T-cell (primary cell): Measurements from ENCODE around the gene TULP1. TPM values are rescaled to one million over a fixed set of nuclear protein-coding genes. Genes with fewer than 3 reads are reported as not detected.

Experiments
- ATAC-seq, 4 experiments: fragments of 200-7000 bp in 3 of 4; fragments of 150-1000 bp in 1 of 4; cut with Tn5 transposase; replicated peaks in 1 of 4; 1 replicate in 3 of 4; 2 replicates in 1 of 4; pipeline ENCODE4 v1.10.0; 2021; ENCODE audit warnings: moderate library complexity in 3 of 4, mild to moderate bottlenecking in 2 of 4, moderate number of reproducible peaks in 1 of 4
- CTCF ChIA-PET, 2 donors: fragments of 300-600 bp; sonication (Branson Sonifier 250); formaldehyde crosslinking; loops; one replicate each; lab custom pipeline; 2022; ENCODE audit warnings: antibody characterized with exemption in 2 of 2; lab: Charles Lee
- POLR2A ChIA-PET, 2 donors: fragments of 300-600 bp; sonication (Branson Sonifier 250); formaldehyde crosslinking; loops; one replicate each; lab custom pipeline; 2022; ENCODE audit warnings: antibody characterized with exemption in 2 of 2; lab: Charles Lee
- DNase-seq, 35 experiments: peaks; one replicate each; pipeline versions ENCODE4 v3.0.0 to v3.0.0-alpha.2; 2013 to 2023
- H3K27ac ChIP-seq: one replicate; pipeline ENCODE4 v1.5.1; 2013; ENCODE audit warnings: low read length
- H3K27me3 ChIP-seq, 2 experiments: replicated peaks in 1 of 2; 1 replicate in 1 of 2; 2 replicates in 1 of 2; pipeline versions ENCODE4 v1.6.1 to v1.7.0; 2013; ENCODE audit warnings: low read length in 1 of 2, mixed read lengths in 1 of 2; ENCODE audit not compliant: control insufficient read depth in 2 of 2, insufficient read depth in 2 of 2; ENCODE audit errors: extremely low read depth in 1 of 2
- H3K36me3 ChIP-seq, 2 donors: 1 replicate in 1 of 2; 2 replicates in 1 of 2; pipeline versions ENCODE4 v1.6.1 to v1.7.0; 2013; ENCODE audit warnings: low read length in 1 of 2; ENCODE audit not compliant: control insufficient read depth in 2 of 2, insufficient read depth in 1 of 2; ENCODE audit errors: extremely low read depth in 1 of 2
- H3K4me1 ChIP-seq, 2 experiments: 1 replicate in 1 of 2; 2 replicates in 1 of 2; pipeline versions ENCODE4 v1.6.1 to v1.7.0; 2013; ENCODE audit warnings: low read length in 2 of 2, mixed read lengths in 1 of 2; ENCODE audit not compliant: insufficient read depth in 2 of 2, control insufficient read depth in 1 of 2; ENCODE audit errors: extremely low read depth in 1 of 2
- H3K4me3 ChIP-seq, 2 donors: 1 replicate in 1 of 2; 2 replicates in 1 of 2; pipeline versions ENCODE4 v1.5.1 to v1.7.0; 2013; ENCODE audit warnings: mild to moderate bottlenecking in 2 of 2, low read length in 1 of 2, moderate library complexity in 1 of 2; ENCODE audit not compliant: control insufficient read depth in 1 of 2; ENCODE audit errors: extremely low read depth in 1 of 2
- H3K9me3 ChIP-seq: 2 replicates; pipeline ENCODE4 v1.7.0; 2013
- H3K27ac Mint-ChIP-seq, 2 donors: one replicate each; pipeline ENCODE4 v1.8.0; 2020 to 2021; ENCODE audit warnings: mild to moderate bottlenecking in 2 of 2, mixed read lengths in 2 of 2
- H3K27me3 Mint-ChIP-seq, 2 donors: one replicate each; pipeline ENCODE4 v1.8.0; 2021 to 2022; ENCODE audit warnings: mixed read lengths in 2 of 2
- H3K36me3 Mint-ChIP-seq: one replicate; pipeline ENCODE4 v1.8.0; 2021; ENCODE audit warnings: mixed read lengths
- H3K4me1 Mint-ChIP-seq, 3 donors: one replicate each; pipeline ENCODE4 v1.8.0; 2020 to 2022; ENCODE audit warnings: mixed read lengths in 3 of 3, mild to moderate bottlenecking in 1 of 3
- H3K4me3 Mint-ChIP-seq, 3 donors: one replicate each; pipeline ENCODE4 v1.8.0; 2020 to 2022; ENCODE audit warnings: mild to moderate bottlenecking in 3 of 3, mixed read lengths in 3 of 3, moderate library complexity in 3 of 3
- H3K9me3 Mint-ChIP-seq, 3 donors: one replicate each; pipeline ENCODE4 v1.8.0; 2020 to 2022; ENCODE audit warnings: mixed read lengths in 3 of 3
- WGBS: methylation state at CpG from one replicate; pipeline ENCODE4 v1.1.5; 2013; ENCODE audit warnings: missing lambda C conversion rate; ENCODE audit not compliant: insufficient coverage; 5-methylcytosine and 5-hydroxymethylcytosine counted together
- total RNA-seq, 35 experiments: library from RNA in 6 of 35; stranded (reverse) in 6 of 35; fragments of 120-200 nt in 1 of 35; gene quantifications; one replicate each; pipeline versions ENCODE4 v1.2.1 to v1.2.4 and lab custom pipeline; 2013 to 2026

The TULP1 gene
- total RNA-seq, 5 donors from 2014 or later (not counting 1 experiment from before 2014, with no cell fraction given), result not detected

DNA sequence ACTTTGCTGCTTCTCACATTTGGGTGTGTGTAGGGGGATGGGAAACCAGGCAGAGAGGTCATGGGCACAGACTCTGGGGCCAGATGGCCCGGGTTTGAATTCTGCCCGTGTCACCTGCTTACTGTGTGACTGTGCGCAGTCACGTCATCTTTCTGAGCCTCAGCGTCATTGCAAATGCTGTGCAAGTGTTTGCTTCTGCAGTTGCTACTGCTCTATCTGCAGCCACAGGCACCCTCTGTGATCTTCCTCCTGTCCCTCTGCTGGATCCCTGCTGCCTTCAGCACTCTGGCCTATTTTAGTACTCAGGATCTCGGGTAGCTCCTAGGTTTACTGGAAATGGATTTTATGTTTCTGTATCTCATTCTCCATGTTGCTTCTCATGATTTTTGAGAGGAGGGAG is 40.6 kb upstream of the TULP1 start:
- Histone ChIP-seq H3K4me1 (peaks cover 0 to 2% of the 10 kb centered on the region in 2 experiments), H3K4me3 (no peak overlapping the region), H3K36me3 (no peaks in the 10 kb centered on the region), H3K27ac (no peak overlapping the region), H3K27me3 (peaks cover 0 to 5% of the 10 kb centered on the region in 2 experiments), H3K9me3 (no peaks in the 10 kb centered on the region)
- Mint-ChIP-seq H3K4me3 (no peak overlapping the region), H3K4me1 (peaks cover 2 to 7% (median 5%) of the 10 kb centered on the region in 3 donors), H3K27me3 (peaks cover 0 to 2% of the 10 kb centered on the region in 2 donors), H3K36me3 (peaks cover 7% of the 10 kb centered on the region), H3K9me3 (peaks cover 4 to 8% (median 7%) of the 10 kb centered on the region in 3 donors), H3K27ac (no peak overlapping the region)
- WGBS, result 95% methylated on average over 5 of the region's 6 CpGs
- ChIA-PET POLR2A (no interaction called here), CTCF (interaction anchor here in 1 of 2 donors (0.5 kb wide), 1 partner anchor 213 kb away, joined by 10 read pairs; no protein-coding TSS in a partner anchor)
- no peak for DNase-seq
- no peak for ATAC-seq

DNA sequence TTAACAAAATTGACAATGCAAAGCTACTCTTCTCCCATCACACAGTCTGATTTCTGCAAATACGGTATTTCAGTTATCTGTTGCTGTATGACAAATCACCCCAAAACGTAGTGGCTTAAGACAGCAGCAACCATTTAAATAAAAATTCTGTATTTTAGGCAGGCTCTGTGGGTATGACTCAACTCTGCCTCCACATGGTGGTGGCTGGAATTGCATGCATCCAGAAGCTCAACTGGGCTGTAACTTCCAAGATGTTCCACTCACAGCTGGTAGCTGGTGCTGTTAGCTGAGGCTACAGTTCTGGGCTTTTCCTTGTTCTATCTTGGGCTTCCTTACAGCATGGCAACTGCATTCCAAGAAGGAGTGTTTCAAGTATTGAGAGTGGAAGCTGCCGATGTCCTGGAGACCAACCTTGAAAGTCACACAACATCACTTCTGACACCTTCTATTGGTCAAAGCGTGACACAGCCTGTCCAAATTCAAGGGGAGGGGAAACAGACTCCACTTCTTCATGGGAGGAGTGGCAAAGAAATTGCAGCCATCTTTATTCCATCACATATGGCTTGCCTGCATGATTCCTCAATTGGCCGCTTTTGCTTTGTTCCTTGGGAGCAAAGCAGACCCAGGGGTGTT is 39.7 kb upstream of the TULP1 start:
- Mint-ChIP-seq H3K27me3 (peaks cover 0 to 2% of the 10 kb centered on the region in 2 donors), H3K36me3 (peaks cover 7% of the 10 kb centered on the region), H3K4me3 (no peak overlapping the region), H3K27ac (no peak overlapping the region), H3K4me1 (peaks cover 2 to 7% (median 5%) of the 10 kb centered on the region in 3 donors), H3K9me3 (peaks cover 4 to 8% (median 7%) of the 10 kb centered on the region in 3 donors)
- WGBS, result no CpG with 5 or more reads among the region's 5 CpGs
- H3K27ac ChIP-seq, result no peak overlapping the region
- CTCF ChIA-PET, result interaction anchor here (0.6 to 1.3 kb wide), 15 partner anchors 11 to 476 kb away, joined by 3 to 9 read pairs (median 4); partner anchors contain the start of genes FANCE (in 1 of the 2) and PPARD (in 1 of the 2)
- H3K4me3 ChIP-seq, result no peak overlapping the region
- H3K27me3 ChIP-seq, result peaks cover 0 to 5% of the 10 kb centered on the region in 2 experiments
- H3K4me1 ChIP-seq, result peaks cover 0 to 2% of the 10 kb centered on the region in 2 experiments
- H3K36me3 ChIP-seq, result no peaks in the 10 kb centered on the region
- ATAC-seq (peak; percentile 24 to 64 (median 45)), DNase-seq (peak in 34 of 35 experiments; percentile 18 to 81 (median 52))
- POLR2A ChIA-PET, result no interaction called here
- no peaks in the 10 kb centered on the region for H3K9me3 ChIP-seq

- no peak overlapping the region for H3K4me3 Mint-ChIP-seq
- H3K9me3 Mint-ChIP-seq, result peaks cover 4 to 8% (median 7%) of the 10 kb centered on the region in 3 donors
- Histone ChIP-seq H3K4me1 (peaks cover 0 to 2% of the 10 kb centered on the region in 2 experiments), H3K9me3 (no peaks in the 10 kb centered on the region), H3K27me3 (peaks cover 0 to 7% of the 10 kb centered on the region in 2 experiments), H3K4me3 (no peak overlapping the region), H3K27ac (no peak overlapping the region), H3K36me3 (no peaks in the 10 kb centered on the region)
- H3K27me3 Mint-ChIP-seq, result peaks cover 0 to 2% of the 10 kb centered on the region in 2 donors
- no peak overlapping the region for H3K27ac Mint-ChIP-seq
- H3K4me1 Mint-ChIP-seq, result peaks cover 2 to 7% (median 5%) of the 10 kb centered on the region in 3 donors
- ATAC-seq (no peak), DNase-seq (no peak)
- peaks cover 7% of the 10 kb centered on the region for H3K36me3 Mint-ChIP-seq
- no CpG with 5 or more reads among the region's 1 CpG for WGBS
- POLR2A ChIA-PET, result no interaction called here
- CTCF ChIA-PET, result interaction anchor here in 1 of 2 donors (0.7 kb wide), 1 partner anchor 138 kb away, joined by 3 read pairs; no protein-coding TSS in a partner anchor
These were observed 37.7 kb upstream of the TULP1 start for GRCh38 chr6:35550437-35550836.

DNA sequence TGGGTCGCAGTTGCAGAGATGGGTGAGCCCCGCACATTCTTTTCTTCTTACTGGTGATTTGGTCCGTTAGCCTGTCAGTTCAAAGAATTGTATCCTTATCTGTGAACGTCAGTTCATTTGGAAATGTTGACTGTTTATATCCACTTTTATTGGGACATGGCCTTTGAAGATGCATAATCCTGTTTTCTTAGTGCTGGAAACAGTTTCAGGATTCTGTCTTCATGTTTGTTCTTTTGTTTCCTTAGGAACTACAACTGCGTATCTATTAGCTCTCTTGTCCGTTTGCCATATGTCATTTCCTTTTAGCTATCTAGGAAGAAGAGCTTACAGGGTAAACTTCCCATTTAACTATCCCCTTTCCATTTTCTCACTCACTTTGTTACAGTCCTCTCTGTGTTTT is 35.0 kb upstream of the TULP1 start:
- peaks cover 0 to 5% of the 10 kb centered on the region in 2 experiments for H3K4me1 ChIP-seq
- no peak overlapping the region for H3K27ac Mint-ChIP-seq
- H3K27me3 Mint-ChIP-seq, result no peaks in the 10 kb centered on the region

GRCh38 chr6:35544769-35545361 is 32.2 kb upstream of the TULP1 start:
- CTCF ChIA-PET, result interaction anchor here in 1 of 2 donors (0.6 kb wide), 1 partner anchor 46 kb away, joined by 3 read pairs; no protein-coding TSS in a partner anchor
- no peak for DNase-seq
- Histone ChIP-seq H3K4me3 (no peak overlapping the region), H3K4me1 (peaks cover 0 to 3% of the 10 kb centered on the region in 2 experiments), H3K27ac (no peak overlapping the region), H3K9me3 (no peaks in the 10 kb centered on the region), H3K27me3 (peaks cover 0 to 3% of the 10 kb centered on the region in 2 experiments), H3K36me3 (no peaks in the 10 kb centered on the region)
- ATAC-seq, result no peak
- H3K27ac Mint-ChIP-seq, result no peak overlapping the region
- peaks cover 3% of the 10 kb centered on the region for H3K36me3 Mint-ChIP-seq
- no peak overlapping the region for H3K4me3 Mint-ChIP-seq
- no peaks in the 10 kb centered on the region for H3K27me3 Mint-ChIP-seq
- WGBS, result 93% methylated on average over 9 of the region's 13 CpGs
- peaks cover 0 to 2% (median under 1%) of the 10 kb centered on the region in 3 donors for H3K9me3 Mint-ChIP-seq
- peaks cover 4 to 14% (median 6%) of the 10 kb centered on the region in 3 donors for H3K4me1 Mint-ChIP-seq
- POLR2A ChIA-PET, result no interaction called here

More for the DNA sequence above, 35.0 kb upstream of the TULP1 start:
- Histone ChIP-seq H3K36me3 (no peaks in the 10 kb centered on the region), H3K9me3 (no peaks in the 10 kb centered on the region), H3K27ac (no peak overlapping the region), H3K27me3 (peaks cover 0 to 3% of the 10 kb centered on the region in 2 experiments), H3K4me3 (no peak overlapping the region)
- Mint-ChIP-seq H3K4me3 (no peak overlapping the region), H3K4me1 (peaks cover 8 to 18% (median 11%) of the 10 kb centered on the region in 3 donors), H3K36me3 (peaks cover 7% of the 10 kb centered on the region), H3K9me3 (peaks cover 4 to 8% (median 7%) of the 10 kb centered on the region in 3 donors)
- CTCF ChIA-PET, result interaction anchor here in 1 of 2 donors (0.9 to 1.0 kb wide), 2 partner anchors 25 to 54 kb away, joined by 3 read pairs; no protein-coding TSS in a partner anchor
- WGBS, result 90% methylated on average over 4 of the region's 6 CpGs
- no peak for ATAC-seq
- POLR2A ChIA-PET, result no interaction called here
- DNase-seq, result no peak
